Pancreas (tissue), 10 donors: ENCODE measurements around the gene PSMD8. TPM values are rescaled to one million over a fixed set of nuclear protein-coding genes. Genes with fewer than 3 reads are reported as not detected.
A peak's percentile ranks its signal among the peaks of the same experiment; 100 is the strongest.
"Not testable (repeated sequence)": the region's sequence is repeated elsewhere in the genome, so short reads cannot be mapped to it uniquely, and the experiment has no call there.

Experiments used
- ATAC-seq, 4 donors: fragments of 200-7000 bp; cut with Tn5 transposase; one replicate each; pipeline versions ENCODE4 v1.8.0 to v1.9.1; 2020; ENCODE audit warnings: mild to moderate bottlenecking in 4 of 4, moderate library complexity in 4 of 4
- DNase-seq, 6 donors: peaks; one replicate each; pipeline ENCODE4 v3.0.0-alpha.2; 2020
- FAIRE-seq: peaks from 2 replicates; lab custom pipeline; 2012; peaks lifted over from hg19 to GRCh38; lab: Jason Lieb, UNC
- H3K27ac ChIP-seq, 4 donors: fragments of 200-600 bp; sonication (generic); 1 replicate in 3 of 4; 2 replicates in 1 of 4; pipeline versions ENCODE4 v1.5.0 to v1.8.0; 2020
- H3K27me3 ChIP-seq, 4 donors: fragments of 200-600 bp; one replicate each; pipeline ENCODE4 v1.8.0; 2021
- H3K36me3 ChIP-seq, 3 donors: fragments of 200-600 bp; sonication (generic) in 1 of 3; one replicate each; pipeline versions ENCODE4 v1.5.0 to v1.8.0; 2020 to 2021
- H3K4me1 ChIP-seq, 3 donors: fragments of 200-600 bp; one replicate each; pipeline ENCODE4 v1.8.0; 2021
- H3K4me3 ChIP-seq, 4 donors: fragments of 200-600 bp; sonication (generic) in 2 of 4; one replicate each; pipeline versions ENCODE4 v1.5.0 to v1.8.0; 2020 to 2021
- H3K9me3 ChIP-seq, 4 donors: fragments of 200-600 bp; one replicate each; pipeline ENCODE4 v1.8.0; 2021
- WGBS, 2 donors: extraction: QIAGEN DNeasy Blood & Tissue Kit; methylation state at CpG; one replicate each; pipeline ENCODE4 v1.1.7; 2013; 5-methylcytosine and 5-hydroxymethylcytosine counted together
- intact Hi-C, 3 donors: fragments of 100-400 bp; cut with DNase I; formaldehyde crosslinking; loops; one replicate each; pipeline versions ENCODE4 v1.11.1 to v1.14.2; 2022
- polyA plus RNA-seq, 2 donors: library from polyadenylated mRNA; stranded (reverse); fragments of 200-250 nt; gene quantifications; one replicate each; pipeline ENCODE4 v1.2.3, GENCODE V29; 2013
- total RNA-seq, 6 donors: library from RNA; stranded (reverse); fragmentation: NEBNext Ultra II Directional in 4 of 6; extraction: Animal tissue kit (Norgen Biotek cat#: 25700) in 4 of 6; gene quantifications; one replicate each; pipeline versions ENCODE4 v1.2.1 to v1.2.4, GENCODE V29; 2021 to 2023
- TF ChIP-seq, protein P1 (sequence below), 4 donors: fragments of 200-600 bp; sonication (generic) in 3 of 4; IDR thresholded peaks; one replicate each; pipeline versions ENCODE4 v1.5.0 to v1.8.0; 2021; ENCODE audit warnings: antibody characterized with exemption in 4 of 4
- donor health status: healthy with polysubstance abuse.
- donor health status: DM: no; HTN: no; CAD: no; lungs with moderate emphysema.
- donor health status: DM: no; HTN: no; CAD: no.
- donor health status: control.
- donor health status: control.
- donor health status: Bipolar disorder and iron deficiency.
- donor health status: DM: yes; HTN: yes; CAD: no.
- donor health status: DM: no; HTN: no; CAD: no.
- donor health status: DM: no; HTN: no; CAD: no.
- donor health status: DM: yes; HTN: yes; CAD: no.

Gene PSMD8
- total and polyA plus RNA-seq, 8 donors = 25.3 to 76.0 (median 58.7) TPM

DNA sequence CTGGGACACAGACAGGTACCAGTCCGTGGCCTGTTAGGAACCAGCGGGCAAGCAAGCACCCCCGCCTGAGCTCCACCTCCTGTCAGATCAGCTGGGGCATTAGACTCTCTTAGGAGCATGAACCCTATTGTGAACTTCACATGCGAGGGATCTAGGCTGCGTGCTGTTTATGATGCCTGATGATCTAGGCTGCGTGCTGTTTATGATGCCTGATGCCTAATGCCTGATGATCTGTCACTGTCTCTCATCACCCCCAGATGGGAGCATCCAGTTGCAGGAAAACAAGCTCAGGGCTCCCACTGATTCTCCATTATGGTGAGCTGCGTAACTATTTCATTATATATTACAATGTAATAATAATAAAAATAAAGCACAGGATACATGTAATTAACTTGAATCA is 48.1 kb downstream of the PSMD8 start:
- TF ChIP-seq, protein P1, sequence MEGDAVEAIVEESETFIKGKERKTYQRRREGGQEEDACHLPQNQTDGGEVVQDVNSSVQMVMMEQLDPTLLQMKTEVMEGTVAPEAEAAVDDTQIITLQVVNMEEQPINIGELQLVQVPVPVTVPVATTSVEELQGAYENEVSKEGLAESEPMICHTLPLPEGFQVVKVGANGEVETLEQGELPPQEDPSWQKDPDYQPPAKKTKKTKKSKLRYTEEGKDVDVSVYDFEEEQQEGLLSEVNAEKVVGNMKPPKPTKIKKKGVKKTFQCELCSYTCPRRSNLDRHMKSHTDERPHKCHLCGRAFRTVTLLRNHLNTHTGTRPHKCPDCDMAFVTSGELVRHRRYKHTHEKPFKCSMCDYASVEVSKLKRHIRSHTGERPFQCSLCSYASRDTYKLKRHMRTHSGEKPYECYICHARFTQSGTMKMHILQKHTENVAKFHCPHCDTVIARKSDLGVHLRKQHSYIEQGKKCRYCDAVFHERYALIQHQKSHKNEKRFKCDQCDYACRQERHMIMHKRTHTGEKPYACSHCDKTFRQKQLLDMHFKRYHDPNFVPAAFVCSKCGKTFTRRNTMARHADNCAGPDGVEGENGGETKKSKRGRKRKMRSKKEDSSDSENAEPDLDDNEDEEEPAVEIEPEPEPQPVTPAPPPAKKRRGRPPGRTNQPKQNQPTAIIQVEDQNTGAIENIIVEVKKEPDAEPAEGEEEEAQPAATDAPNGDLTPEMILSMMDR (IDR thresholded peaks at IDR 0.05) = no peak
- H3K36me3 ChIP-seq = no peaks in the 10 kb centered on the region
- H3K9me3 ChIP-seq = no peaks in the 10 kb centered on the region
- FAIRE-seq (no peak), DNase-seq (no peak), ATAC-seq (no peak)
- no peak overlapping the region for H3K4me3 ChIP-seq
- H3K27ac ChIP-seq = no peak overlapping the region
- no peaks in the 10 kb centered on the region for H3K27me3 ChIP-seq
- 66 to 83% methylated on average over 7 of the region's 7 CpGs for WGBS, 2 donors
- H3K4me1 ChIP-seq = no peaks in the 10 kb centered on the region
- intact Hi-C loops = no loop called here

DNA sequence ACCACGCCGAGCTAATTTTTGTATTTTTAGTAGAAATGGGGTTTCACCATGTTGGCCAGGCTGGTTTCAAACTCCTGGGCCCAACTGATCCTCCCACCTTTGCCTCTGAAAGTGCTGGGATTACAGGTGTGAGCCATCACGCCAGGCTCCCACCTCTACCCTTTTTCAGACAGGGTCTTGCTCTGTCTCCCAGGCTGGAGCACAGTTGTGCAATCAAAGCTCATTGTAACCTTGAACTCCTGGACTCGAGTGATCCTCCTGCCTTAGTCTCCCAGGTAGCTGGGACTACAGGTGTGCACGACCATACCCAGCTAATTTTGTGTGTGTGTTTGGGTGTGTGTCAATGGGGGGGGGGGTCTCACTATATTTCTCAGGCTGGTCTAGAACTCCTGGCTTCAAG is 49.9 kb downstream of the PSMD8 start:
- intact Hi-C loops = no loop called here
- H3K4me1 ChIP-seq = no peaks in the 10 kb centered on the region
- DNase-seq (no peak), FAIRE-seq (no peak), ATAC-seq (no peak)
- no peaks in the 10 kb centered on the region for H3K9me3 ChIP-seq
- 46 to 59% methylated on average over 3 to 5 of the region's 5 CpGs for WGBS, 2 donors
- H3K36me3 ChIP-seq = no peaks in the 10 kb centered on the region
- H3K27me3 ChIP-seq = no peaks in the 10 kb centered on the region
- no peak overlapping the region for H3K4me3 ChIP-seq
- TF ChIP-seq, protein P1 (IDR thresholded peaks at IDR 0.05) = no peak
- H3K27ac ChIP-seq = no peak overlapping the region

DNA sequence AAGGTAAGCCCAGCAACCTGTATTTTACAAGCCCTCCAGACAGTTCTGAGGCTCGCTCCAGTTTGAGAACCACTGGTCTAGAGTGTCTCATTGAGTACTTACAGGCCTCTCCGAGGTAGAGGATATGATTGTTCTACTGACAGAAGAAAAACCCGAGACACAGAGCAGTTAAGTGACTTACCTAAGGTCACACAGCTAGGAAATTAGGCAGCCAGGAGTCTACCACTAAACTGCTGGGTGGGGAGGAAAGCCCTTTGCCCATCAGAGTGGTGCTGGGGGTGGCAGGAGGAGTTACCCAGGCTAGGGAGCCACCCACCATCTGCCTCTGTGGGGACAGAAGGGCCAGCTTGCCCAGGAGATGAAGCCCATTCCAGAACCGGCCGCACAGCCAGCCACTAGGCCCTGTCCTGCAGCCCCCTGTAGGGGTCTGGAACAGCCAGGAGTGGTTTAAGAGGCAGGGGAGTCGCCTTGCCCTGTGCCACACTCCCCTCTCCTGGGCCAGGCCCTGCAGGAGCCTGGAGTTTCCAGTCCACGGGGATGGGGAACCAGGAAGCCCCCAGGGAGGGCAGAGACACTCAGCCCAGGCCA is 50.9 kb downstream of the PSMD8 start:
- Histone ChIP-seq H3K9me3 (no peaks in the 10 kb centered on the region), H3K27ac (no peak overlapping the region), H3K27me3 (no peaks in the 10 kb centered on the region), H3K36me3 (no peaks in the 10 kb centered on the region), H3K4me1 (no peaks in the 10 kb centered on the region), H3K4me3 (peak overlapping the region in 1 of 4 donors; percentile 27)
- DNase-seq (no peak), ATAC-seq (no peak), FAIRE-seq (no peak)
- TF ChIP-seq, protein P1 (IDR thresholded peaks at IDR 0.05) = no peak
- 65 to 68% methylated on average over 5 to 7 of the region's 7 CpGs for WGBS, 2 donors
- intact Hi-C loops = no loop called here

DNA sequence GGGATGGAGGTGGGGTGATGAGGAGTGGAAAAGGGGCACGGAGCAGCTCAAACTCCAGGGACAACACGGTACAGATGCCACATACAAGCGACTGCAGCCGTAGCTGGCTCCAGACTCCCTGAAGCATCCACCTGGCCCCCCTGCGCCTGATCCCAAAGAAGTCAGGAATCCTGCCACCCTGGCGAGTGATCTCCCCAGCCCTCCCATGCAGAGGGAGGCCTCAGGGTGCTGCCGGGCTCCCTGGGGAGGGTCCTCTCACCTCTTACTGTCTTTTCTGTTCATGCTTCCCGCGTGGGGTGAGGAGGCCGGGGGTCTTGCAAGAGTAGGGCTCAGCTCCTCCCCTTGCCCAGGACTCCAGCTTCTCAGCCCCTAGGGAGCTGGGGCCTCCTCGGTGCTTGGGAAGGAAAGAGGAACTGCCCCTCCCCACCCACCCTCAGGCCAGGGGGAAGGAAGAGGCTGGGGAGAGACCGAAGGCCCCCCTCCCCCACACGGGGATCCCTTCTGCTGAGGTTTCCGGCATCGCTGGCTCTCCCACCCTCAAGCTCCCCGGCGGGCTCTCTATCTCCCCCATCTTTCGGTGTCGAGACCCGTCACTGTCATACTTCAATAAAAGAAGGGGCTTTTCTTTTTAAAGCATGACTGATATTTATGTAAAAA is 51.6 kb downstream of the PSMD8 start, which contains the start of gene RASGRP4:
TSS of gene RASGRP4 (minus strand) at position 410 of the 657 bp plus-strand sequence. CDS start at position 282, 128 bp downstream.
- Histone ChIP-seq H3K4me1 (no peaks in the 10 kb centered on the region), H3K27ac (no peak within 1 kb of the TSS), H3K9me3 (no peaks in the 10 kb centered on the region), H3K27me3 (no peaks in the 10 kb centered on the region), H3K4me3 (peak within 1 kb of the TSS in 1 of 4 donors; percentile 27), H3K36me3 (no peaks in the 10 kb centered on the region)
- FAIRE-seq (no peak), ATAC-seq (peak in 2 of 4 donors; percentile 63 to 65), DNase-seq (no peak)
- WGBS, 2 donors = 30 to 35% methylated on average over 20 of the region's 20 CpGs
- TF ChIP-seq, protein P1 (IDR thresholded peaks at IDR 0.05) = no peak
- intact Hi-C loops = no loop called here

DNA sequence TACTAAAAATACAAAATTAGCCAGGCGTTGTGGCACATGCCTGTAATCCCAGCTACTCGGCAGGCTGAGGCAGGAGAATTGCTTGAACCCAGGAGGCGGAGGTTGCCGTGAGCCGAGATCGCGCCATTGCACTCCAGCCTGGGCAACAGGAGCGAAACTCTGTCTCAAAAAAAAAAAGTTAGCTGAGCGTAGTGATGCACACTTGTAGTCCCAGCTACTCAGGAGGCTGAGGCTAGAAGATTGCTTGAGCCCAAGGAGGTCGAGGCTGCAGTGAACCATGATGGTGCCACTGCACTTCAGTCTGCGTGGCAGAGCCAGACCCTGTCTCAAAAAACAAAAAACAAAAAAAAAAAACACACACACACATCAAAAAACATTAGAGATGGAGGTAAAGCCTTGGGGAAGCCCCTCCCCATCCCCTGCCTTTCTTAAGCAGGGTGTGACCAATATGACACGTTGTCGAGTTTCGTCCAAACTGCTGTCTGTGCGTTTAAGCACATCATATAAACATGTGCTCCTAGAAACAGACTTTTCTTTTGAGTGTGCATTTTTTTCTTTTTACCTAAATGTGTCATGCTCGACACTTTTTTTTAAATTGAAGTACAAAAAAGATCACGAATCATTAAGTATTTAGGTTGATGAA is 52.8 kb downstream of the PSMD8 start:
- FAIRE-seq, H3K4me3 ChIP-seq, H3K27me3 ChIP-seq, ATAC-seq, H3K9me3 ChIP-seq, DNase-seq, H3K27ac ChIP-seq, H3K4me1 ChIP-seq, H3K36me3 ChIP-seq, intact Hi-C loops: not testable (repeated sequence)
- WGBS, 2 donors = 59 to 72% methylated on average over 16 to 17 of the region's 17 CpGs
